Activated T-helper 1 cell treated with anti-CD3 and anti-CD28 coated beads, Interleukin-2, amount 50 U/mL, for 16 hours (primary cell): ENCODE measurements around the gene FUZ.
"Not testable (repeated sequence)": the region's sequence is repeated elsewhere in the genome, so short reads cannot be mapped to it uniquely, and the experiment has no call there.

Source experiments
- DNase-seq, 2 donors: peaks; one replicate each; pipeline ENCODE4 v3.0.0-alpha.2; 2020; ENCODE audit warnings: low read depth in 1 of 2, low spot score in 1 of 2

Gene FUZ

GRCh38 chr19:49833599-49833998 lies 20.5 kb upstream of the FUZ start:
- no peak for DNase-seq

- DNase-seq = no peak
These were observed 19.5 kb upstream of the FUZ start for GRCh38 chr19:49832556-49832955.

GRCh38 chr19:49831592-49831991 lies 18.5 kb upstream of the FUZ start:
- no peak for DNase-seq

- no peak for DNase-seq
These were observed 17.7 kb upstream of the FUZ start for GRCh38 chr19:49830766-49831165.

GRCh38 chr19:49829721-49830120 lies 16.6 kb upstream of the FUZ start:
- DNase-seq = no peak

GRCh38 chr19:49829200-49829599 lies 16.1 kb upstream of the FUZ start:
- no peak for DNase-seq

GRCh38 chr19:49827034-49827433 lies 13.9 kb upstream of the FUZ start:
- DNase-seq = no peak

- no peak for DNase-seq
These were observed 11.6 kb upstream of the FUZ start for GRCh38 chr19:49824662-49825061.

GRCh38 chr19:49823472-49823871 lies 10.4 kb upstream of the FUZ start:
- DNase-seq = no peak

- DNase-seq = no peak
These were observed 7.0 kb upstream of the FUZ start for GRCh38 chr19:49820125-49820524.

- not testable (repeated sequence) for DNase-seq
These were observed 6.5 kb upstream of the FUZ start for GRCh38 chr19:49819452-49820115.

GRCh38 chr19:49818649-49819370 lies 5.7 kb upstream of the FUZ start:
- DNase-seq = no peak

- peak; percentile 75 to 80 for DNase-seq
These were observed 5.0 kb upstream of the FUZ start, which contains the start of gene MED25 for GRCh38 chr19:49817964-49818648. Gene MED25, plus strand, starts transcription at chr19:49818289. Its CDS starts 53 bp downstream, at chr19:49818342.

- DNase-seq = no peak
These were observed 3.5 kb upstream of the FUZ start for GRCh38 chr19:49816590-49816989.

- DNase-seq = no peak
These were observed 918 bp upstream of the FUZ start for GRCh38 chr19:49814010-49814409.

- DNase-seq = no peak
These were observed 568 bp downstream of the FUZ start for GRCh38 chr19:49812452-49812996.

- no peak for DNase-seq
These were observed 1.8 kb downstream of the FUZ start for GRCh38 chr19:49811328-49811727.

GRCh38 chr19:49809941-49810389 lies 3.1 kb downstream of the FUZ start:
- no peak for DNase-seq

GRCh38 chr19:49809160-49809940 lies 3.7 kb downstream of the FUZ start:
- DNase-seq = peak; percentile 13 to 22

GRCh38 chr19:49808711-49809159 lies 4.4 kb downstream of the FUZ start:
- peak; percentile 70 to 73 for DNase-seq
